Left ventricle myocardium inferior (tissue), 1 donor: Measurements from ENCODE around the gene ESM1. TPM values are rescaled to one million over a fixed set of nuclear protein-coding genes. Genes with fewer than 3 reads are reported as not detected.

Source experiments
- DNase-seq: peaks from one replicate; pipeline ENCODE4 v3.0.0-alpha.2; 2020
- H3K27ac ChIP-seq: fragments of 200-600 bp; replicated peaks from 2 replicates; pipeline ENCODE4 v1.8.0; 2021
- H3K27me3 ChIP-seq: fragments of 200-600 bp; 2 replicates; pipeline ENCODE4 v1.8.0; 2021; ENCODE audit warnings: low read depth
- H3K36me3 ChIP-seq: fragments of 200-600 bp; 2 replicates; pipeline ENCODE4 v1.8.0; 2021
- H3K4me1 ChIP-seq: fragments of 200-600 bp; 2 replicates; pipeline ENCODE4 v1.8.0; 2021
- H3K4me3 ChIP-seq: fragments of 200-600 bp; 2 replicates; pipeline ENCODE4 v1.8.0; 2021; ENCODE audit warnings: mild to moderate bottlenecking, moderate library complexity
- H3K9me3 ChIP-seq: fragments of 200-600 bp; replicated peaks from 2 replicates; pipeline ENCODE4 v1.8.0; 2021
- CTCF ChIP-seq: fragments of 200-600 bp; IDR thresholded peaks from 2 replicates; pipeline ENCODE4 v1.8.0; 2021; ENCODE audit warnings: antibody characterized with exemption, mild to moderate bottlenecking, borderline replicate concordance
- intact Hi-C: fragments of 100-400 bp; cut with micrococcal nuclease; formaldehyde crosslinking; loops from one replicate; pipeline ENCODE4 v1.11.0; 2022
- long read RNA-seq: library from polyadenylated mRNA; unstranded; transcript quantifications from one replicate; pipeline ENCODE4 v2.0.0, GENCODE V29; 2021
- total RNA-seq: library from RNA; stranded (reverse); fragmentation: NEBNext Ultra II Directional; extraction: Animal tissue kit (Norgen Biotek cat#: 25700); gene quantifications from one replicate; pipeline ENCODE4 v1.2.1, GENCODE V29; 2021
- donor health status: DM: no; HTN: yes; CAD: no; lungs with severe emphysema.

The ESM1 gene
- total RNA-seq: 1.2 TPM
- long read RNA-seq: 0 reads

GRCh38 chr5:54985301-54986268, at the start of gene ESM1:
ESM1 (minus strand) TSS chr5:54985593; CDS start chr5:54985517, 76 bp downstream.
- no peak for DNase-seq
- intact Hi-C loops: no loop called here
- H3K36me3 ChIP-seq: no peaks in the 10 kb centered on the region
- peaks cover 93% of the 10 kb centered on the region for H3K27me3 ChIP-seq
- H3K9me3 ChIP-seq: no peaks in the 10 kb centered on the region
- no peak within 1 kb of the TSS for H3K4me3 ChIP-seq
- no peak within 1 kb of the TSS for H3K27ac ChIP-seq
- H3K4me1 ChIP-seq: no peaks in the 10 kb centered on the region
- TF ChIP-seq CTCF: no peak

- no peak for TF ChIP-seq CTCF
- intact Hi-C loops: no loop called here
- no peak for DNase-seq
- no peaks in the 10 kb centered on the region for H3K4me1 ChIP-seq
- no peaks in the 10 kb centered on the region for H3K27me3 ChIP-seq
- H3K36me3 ChIP-seq: no peaks in the 10 kb centered on the region
- H3K9me3 ChIP-seq: no peaks in the 10 kb centered on the region
- no peak overlapping the region for H3K4me3 ChIP-seq
- H3K27ac ChIP-seq: no peak overlapping the region
Measured at GRCh38 chr5:55033568-55033967, 48.2 kb upstream of the ESM1 start.

- TF ChIP-seq CTCF: no peak
- Histone ChIP-seq H3K9me3 (no peaks in the 10 kb centered on the region), H3K4me3 (no peak overlapping the region), H3K27ac (no peak overlapping the region), H3K27me3 (no peaks in the 10 kb centered on the region), H3K4me1 (no peaks in the 10 kb centered on the region), H3K36me3 (no peaks in the 10 kb centered on the region)
- intact Hi-C loops: no loop called here
- no peak for DNase-seq
Measured at GRCh38 chr5:55031492-55031891, 46.1 kb upstream of the ESM1 start.

- Histone ChIP-seq H3K4me3 (no peak overlapping the region), H3K9me3 (no peaks in the 10 kb centered on the region), H3K36me3 (no peaks in the 10 kb centered on the region), H3K27me3 (no peaks in the 10 kb centered on the region), H3K4me1 (no peaks in the 10 kb centered on the region), H3K27ac (no peak overlapping the region)
- TF ChIP-seq CTCF: no peak
- intact Hi-C loops: no loop called here
- DNase-seq: no peak
Measured at GRCh38 chr5:55030676-55031369, 45.4 kb upstream of the ESM1 start.

- Histone ChIP-seq H3K4me1 (no peaks in the 10 kb centered on the region), H3K27me3 (peaks cover 3% of the 10 kb centered on the region), H3K36me3 (no peaks in the 10 kb centered on the region), H3K9me3 (no peaks in the 10 kb centered on the region), H3K27ac (no peak overlapping the region), H3K4me3 (no peak overlapping the region)
- intact Hi-C loops: no loop called here
- DNase-seq: no peak
- no peak for TF ChIP-seq CTCF
Measured at GRCh38 chr5:55030220-55030619, 44.8 kb upstream of the ESM1 start.
